NCI-H1436 (cell line): ENCODE measurements around the gene AADACL2.
"Not testable (repeated sequence)": the region's sequence is repeated elsewhere in the genome, so short reads cannot be mapped to it uniquely, and the experiment has no call there.

Experiments
- DNase-seq: peaks from one replicate; lab custom pipeline; 2025; lab: John Stamatoyannopoulos, UW

The AADACL2 gene

DNA sequence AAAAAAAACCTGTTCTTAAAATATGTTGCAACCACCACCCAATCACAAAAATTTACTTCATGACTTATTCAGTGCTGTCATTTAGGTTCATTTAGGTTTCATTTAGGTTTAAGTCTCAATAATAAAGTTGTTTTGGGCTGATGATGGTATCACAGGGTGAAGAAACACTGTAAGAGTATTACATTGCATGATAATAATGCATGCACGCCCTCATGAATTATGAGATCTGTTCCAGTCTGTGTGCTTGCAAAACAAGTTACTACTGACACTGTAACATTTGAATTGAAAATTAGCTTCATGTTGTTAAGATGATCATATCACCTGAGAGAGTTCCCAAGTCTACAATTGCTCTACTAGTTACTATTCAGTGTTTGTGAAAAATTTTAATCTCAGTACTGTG lies at the start of gene AADACL2:
Gene AADACL2, plus strand, starts transcription at position 315 of the 400 bp plus-strand sequence. CDS start 109 bp downstream, outside the sequence.
- no peak for DNase-seq

- no peak for DNase-seq
Observed at GRCh38 chr3:151684094-151684493, 49.6 kb upstream of the AADACL2 start.

DNA sequence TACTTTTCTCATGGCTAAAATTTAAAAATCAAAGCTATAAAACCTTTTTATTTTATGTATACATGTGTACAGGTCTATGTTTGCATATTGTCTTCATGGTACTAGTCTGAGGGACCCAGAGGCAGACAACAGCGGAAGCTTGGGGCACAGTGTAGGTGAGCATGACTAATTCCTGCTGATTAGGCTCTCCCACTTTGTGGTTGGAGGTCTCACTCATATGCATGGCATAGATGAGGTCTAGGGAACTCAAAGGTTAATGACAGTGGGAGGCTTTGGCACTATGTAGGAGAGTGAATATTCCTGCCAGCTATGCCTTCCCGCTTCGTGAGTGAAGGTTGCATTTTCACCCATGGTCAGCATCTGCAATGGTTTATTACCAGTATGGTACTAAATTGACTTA lies 47.5 kb upstream of the AADACL2 start:
- no peak for DNase-seq

DNA sequence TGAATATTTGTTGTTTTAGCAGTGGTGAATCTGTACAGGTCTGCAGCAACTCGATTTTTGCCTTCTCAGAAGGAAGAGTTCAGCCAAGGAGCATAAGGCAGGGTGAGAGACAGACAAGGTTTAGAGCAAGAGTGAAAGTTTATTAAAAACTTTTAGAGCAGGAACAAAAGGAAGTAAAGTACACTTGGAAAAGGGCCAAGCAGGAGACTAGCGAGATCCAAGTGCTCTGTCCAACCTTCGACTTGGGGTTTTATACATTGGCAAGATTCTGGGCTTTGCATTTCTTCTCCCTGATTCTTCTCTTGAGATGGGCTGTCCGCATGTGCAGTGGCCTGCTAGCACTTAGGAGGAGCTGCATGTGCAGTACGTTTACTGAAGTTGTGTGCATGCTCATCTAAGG lies 46.7 kb upstream of the AADACL2 start:
- DNase-seq = no peak

- DNase-seq = no peak
Observed at GRCh38 chr3:151688571-151688970, 45.2 kb upstream of the AADACL2 start.

DNA sequence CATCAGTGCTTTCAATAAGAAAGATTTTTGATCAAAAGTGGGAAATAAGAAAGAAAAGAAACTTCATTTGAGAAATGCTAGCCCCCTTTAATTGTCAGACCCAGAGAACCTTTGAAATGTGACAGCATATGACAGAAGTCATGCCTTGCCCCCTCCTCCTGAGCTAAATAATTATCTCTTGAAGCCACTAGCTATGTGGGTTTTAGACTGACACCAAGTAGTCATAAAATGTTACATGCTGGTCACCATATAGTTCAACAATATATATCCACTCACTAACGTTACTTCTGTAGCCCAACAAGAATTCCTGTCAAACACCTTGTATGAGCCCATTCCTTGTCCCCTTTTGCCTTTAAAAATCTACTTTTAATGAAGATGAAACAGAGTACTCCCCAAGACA lies 43.1 kb upstream of the AADACL2 start:
- no peak for DNase-seq

DNA sequence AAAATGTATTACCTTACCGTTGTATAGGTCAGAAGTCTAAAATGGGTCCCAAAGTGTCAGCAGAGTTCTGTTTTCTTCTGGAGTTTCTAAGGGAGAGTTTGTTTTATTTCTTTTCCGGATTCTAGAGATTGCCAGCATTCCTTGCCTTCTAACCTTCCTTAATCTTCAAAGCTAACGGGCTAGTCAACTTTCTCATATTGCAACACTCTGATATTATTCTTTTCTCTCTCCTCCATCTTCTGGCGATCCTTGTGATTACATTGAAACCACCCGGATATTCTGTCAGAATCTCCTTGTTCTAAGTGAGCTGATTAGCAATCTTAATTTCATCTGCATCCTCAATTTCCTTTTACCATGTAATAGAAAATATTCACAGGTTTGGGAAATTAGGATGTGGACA lies 36.2 kb upstream of the AADACL2 start:
- DNase-seq = no peak

DNA sequence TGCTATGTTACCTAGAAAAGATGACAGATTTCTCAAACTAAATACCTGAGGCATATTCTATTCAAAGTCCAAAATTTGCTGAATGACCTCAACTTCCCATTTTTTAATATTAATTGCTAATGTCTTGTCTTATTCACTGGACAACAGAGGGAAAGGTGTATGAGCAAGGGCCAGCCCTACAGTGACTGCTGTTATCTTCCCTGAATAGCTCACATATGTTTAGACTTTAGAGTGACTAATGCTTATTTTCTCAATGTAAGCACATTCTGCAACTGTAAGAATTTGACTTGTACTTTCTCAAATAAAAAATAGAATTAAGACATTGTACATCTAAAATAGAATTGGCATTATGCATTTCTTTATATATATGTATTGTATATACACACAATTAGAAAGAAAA lies 26.5 kb upstream of the AADACL2 start:
- no peak for DNase-seq

GRCh38 chr3:151708868-151709267 lies 24.9 kb upstream of the AADACL2 start:
- no peak for DNase-seq

DNA sequence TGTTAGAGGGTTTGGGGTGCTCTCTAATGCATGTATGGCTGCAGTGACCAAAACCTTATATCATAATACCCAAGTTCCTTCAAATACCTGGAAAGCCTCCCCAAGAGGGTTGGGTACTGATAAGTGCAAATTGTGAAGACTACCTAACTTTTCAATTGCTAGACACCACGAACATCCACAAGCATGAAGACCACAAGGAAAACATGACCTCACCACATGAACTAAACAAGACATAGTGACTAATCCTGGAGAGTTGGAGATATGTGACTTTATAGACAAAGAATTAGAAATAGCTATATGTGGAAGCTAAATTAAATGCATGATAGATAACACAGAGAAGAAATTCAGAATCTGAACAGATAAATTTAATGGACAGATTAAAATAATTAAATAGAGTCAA lies 23.9 kb upstream of the AADACL2 start:
- DNase-seq = no peak

DNA sequence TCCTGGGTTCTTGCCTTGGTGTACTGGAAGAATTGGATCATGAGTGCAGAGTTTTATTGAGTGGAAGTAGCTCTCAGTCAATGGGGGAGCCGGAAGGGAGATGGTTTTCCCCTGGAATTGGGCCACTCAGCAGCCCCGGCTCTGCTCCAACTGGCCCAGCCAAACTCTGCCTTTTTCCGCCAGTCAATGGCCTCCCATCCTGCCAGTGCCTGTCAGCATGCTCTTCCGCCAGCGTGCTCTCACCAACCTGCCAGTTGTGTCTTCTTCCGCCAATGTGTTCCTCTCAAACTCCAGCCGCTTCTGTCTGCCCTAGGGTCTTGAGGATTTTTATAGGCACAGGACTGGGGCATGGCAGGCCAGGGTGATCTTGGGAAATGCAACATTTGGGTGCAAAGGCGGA lies 12.4 kb upstream of the AADACL2 start:
- DNase-seq = no peak

DNA sequence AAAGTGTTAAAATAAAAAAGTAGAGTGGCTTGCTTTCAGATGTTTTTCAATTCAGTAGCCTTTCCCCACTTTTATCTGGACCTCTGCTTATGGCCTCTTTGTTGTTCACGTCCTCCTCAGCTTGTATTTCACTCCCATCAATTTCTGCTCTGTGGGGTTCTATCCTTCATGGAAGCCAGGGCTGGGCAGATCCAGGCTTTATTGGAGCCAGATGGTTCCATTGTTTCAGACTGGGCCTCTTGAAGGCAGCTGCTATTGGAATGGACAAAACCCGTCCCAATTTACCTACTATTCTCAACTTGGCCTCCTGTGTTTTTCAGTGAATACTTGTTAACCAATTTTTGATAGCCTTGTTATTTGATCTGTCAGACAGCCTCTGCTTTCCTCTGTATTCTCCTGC lies 10.9 kb upstream of the AADACL2 start:
- no peak for DNase-seq

DNA sequence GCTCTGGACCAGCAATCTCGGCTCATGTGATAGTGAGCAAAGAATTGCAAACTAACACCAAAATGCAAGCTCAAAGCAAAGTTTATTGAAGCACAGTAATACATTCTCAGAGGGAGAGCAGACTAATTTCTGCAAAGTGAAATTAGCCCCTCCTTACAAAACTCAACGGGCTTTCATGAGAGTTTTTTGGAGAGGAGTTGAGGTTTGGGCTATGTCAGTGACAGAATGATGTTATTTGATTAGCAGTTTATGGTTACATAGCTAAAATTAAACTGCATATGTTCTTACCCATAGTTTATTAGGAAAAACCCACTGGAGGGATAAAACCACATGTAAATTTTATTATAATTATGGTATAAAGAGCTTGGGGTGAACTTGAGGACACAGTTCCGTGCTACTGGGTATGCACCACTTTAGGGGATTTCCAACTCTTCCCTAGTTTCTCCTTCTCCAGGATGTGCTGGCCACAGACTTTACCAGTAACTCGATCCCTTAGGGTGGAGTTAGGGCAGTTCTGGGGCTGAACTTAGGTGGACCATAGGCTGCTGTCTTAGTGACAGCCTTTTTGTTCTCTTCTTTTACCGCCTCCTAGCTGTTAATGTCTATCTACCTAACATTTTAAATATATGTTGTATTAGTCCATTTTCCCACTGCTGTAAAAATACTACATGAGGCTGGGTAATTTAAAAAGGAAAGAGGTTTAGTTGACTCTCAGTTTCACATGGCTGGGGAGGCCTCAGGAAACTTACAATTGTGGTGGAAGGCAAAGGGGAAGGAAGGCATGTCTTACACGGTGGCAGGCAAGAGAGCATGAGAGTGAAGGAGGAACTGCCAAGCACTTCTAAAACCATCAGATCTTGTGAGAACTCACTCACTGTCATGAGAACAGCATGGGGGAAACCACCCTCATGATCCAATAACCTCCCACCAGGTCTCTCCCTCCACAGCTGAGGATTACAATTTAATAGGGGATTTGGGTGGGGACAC lies 8.9 kb upstream of the AADACL2 start:
- DNase-seq = no peak

- DNase-seq = no peak
Observed at GRCh38 chr3:151726016-151726415, 7.7 kb upstream of the AADACL2 start.

DNA sequence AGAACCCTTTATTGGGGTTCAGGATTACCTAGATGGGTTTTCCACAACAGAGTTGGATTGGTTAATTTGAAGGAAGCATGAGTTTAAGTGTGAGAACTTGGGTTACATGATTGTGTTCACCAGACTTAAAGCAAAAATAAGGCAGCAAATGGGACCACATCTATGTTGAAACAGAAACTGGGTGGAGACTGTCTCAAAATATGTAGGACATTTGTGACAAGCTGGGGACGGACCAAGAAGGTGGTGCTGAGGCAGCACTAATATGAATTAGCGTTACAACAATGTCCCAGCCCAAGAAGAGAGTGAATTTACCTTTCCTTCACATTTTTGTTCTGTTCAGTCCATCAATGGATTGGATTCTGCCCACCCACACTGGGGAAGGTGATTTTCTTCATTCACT lies 866 bp upstream of the AADACL2 start:
- DNase-seq = no peak

GRCh38 chr3:151740581-151740980 lies 6.9 kb downstream of the AADACL2 start:
- no peak for DNase-seq

GRCh38 chr3:151743855-151744254 lies 10.1 kb downstream of the AADACL2 start:
- DNase-seq = no peak

- DNase-seq = no peak
Observed at GRCh38 chr3:151750181-151750580, 16.5 kb downstream of the AADACL2 start.

DNA sequence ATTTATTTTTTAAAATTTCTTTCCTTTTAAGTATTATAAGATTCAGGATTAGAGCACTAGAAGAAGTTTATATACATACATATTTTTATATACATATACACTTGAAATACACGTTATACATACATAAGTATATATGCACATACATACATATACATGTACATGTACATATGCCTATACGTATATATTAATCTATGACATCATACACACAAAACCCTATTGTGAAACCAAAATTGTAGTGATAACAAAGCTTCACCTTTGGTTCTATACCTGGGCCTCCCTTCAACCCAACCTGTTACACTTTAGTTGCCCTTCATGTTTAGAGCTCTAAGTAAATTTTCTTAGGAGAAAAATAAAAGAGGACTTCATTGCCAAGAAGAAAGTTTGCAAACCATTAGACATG lies 17.0 kb downstream of the AADACL2 start:
- no peak for DNase-seq

DNA sequence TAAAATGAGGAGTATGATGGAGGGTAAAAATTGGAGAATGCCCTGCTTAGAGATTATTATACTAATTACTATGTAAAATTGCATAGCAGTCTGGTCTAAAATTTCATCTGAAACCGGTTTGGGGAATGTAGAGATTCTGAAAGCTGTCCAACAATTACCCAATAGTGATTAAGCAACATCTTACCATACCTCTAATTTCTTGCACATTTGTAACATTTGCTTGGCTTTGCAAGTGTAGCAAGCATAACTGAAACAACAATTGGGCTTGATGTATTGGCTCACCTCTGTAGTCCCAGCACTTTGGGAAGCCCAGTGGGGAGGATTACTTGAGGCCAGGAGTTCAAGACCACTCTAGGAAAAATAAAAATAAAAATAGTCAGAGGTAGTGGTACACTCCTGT lies 17.4 kb downstream of the AADACL2 start:
- no peak for DNase-seq

- no peak for DNase-seq
Observed at GRCh38 chr3:151753846-151754245, 20.1 kb downstream of the AADACL2 start.

DNA sequence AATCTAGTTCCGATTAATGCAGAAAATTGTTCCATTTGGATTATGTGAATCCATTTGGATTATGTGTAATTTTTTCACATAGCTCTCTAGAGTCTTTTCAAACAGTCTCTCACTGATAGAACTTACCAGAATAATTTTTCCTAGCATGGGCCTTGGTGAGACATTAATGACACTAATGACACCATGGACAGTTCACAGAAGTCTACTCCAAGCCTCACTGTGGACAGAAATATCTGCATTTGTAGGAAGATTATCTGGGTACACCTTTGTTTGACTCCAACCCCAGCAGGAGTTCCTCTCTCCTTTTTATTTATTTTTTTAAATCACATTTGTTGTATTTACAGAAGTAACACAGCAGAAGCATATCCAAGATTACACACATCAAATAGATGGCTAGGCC lies 27.9 kb downstream of the AADACL2 start:
- no peak for DNase-seq

GRCh38 chr3:151764699-151765098 lies 31.0 kb downstream of the AADACL2 start:
- not testable (repeated sequence) for DNase-seq

GRCh38 chr3:151765685-151766084 lies 32.0 kb downstream of the AADACL2 start:
- DNase-seq = no peak
